LHCN-M2 (cell line): ENCODE data around the gene GIPC2. TPM values are rescaled to one million over a fixed set of nuclear protein-coding genes. Genes with fewer than 3 reads are reported as not detected.
A peak's percentile ranks its signal among the peaks of the same experiment; 100 is the strongest.

Experiments
- DNase-seq: peaks from one replicate; pipeline ENCODE4 v3.0.0-alpha.2; 2012; ENCODE audit warnings: low read depth
- total RNA-seq: library from RNA; depleted of rRNA; stranded (reverse); fragments of >200 nt; gene quantifications from 2 replicates; pipeline ENCODE4 v1.2.3, GENCODE V29; 2014; rRNA removed

The GIPC2 gene
- total RNA-seq, 1 experiment from 2014 or later, result 1.5 TPM

DNA sequence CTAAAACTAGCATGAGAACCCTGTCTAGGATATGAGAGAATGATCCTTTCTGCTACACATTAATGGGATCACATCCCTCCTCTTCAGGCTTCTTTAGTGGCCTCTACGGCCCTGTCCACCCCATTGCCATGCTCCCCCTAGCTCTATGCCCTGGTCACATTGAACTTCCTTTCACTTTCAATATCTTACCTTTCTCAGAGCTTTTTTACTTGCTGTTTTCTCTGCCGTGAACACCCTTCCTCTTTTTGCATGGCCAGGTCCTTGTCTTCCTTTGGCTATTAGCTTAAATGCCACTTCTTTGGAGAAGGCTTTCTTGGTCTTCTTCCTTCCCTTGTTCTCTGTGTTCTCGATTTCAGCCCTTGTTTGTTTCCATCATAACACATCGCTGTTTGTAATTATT is 97.4 kb downstream of the GIPC2 start:
- DNase-seq, result no peak

DNA sequence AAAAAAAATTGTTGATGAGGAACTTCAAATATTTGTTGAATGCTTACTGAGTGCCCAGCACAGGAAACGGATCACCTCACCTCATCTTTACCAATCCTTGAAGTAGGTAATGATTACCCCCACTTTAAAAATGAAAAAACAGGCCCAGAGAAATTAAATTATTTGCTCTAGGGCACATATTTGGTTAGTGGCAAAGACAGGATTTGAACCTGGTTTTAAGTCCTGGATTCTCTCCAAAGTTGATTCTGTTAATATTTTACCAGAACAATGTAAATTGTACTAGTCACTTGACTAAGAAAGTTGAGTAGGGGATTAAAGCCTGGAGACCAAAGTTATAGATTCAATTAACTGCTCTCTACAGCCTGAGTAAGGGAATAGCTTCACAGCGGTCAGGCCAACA is 97.9 kb downstream of the GIPC2 start:
- no peak for DNase-seq

DNA sequence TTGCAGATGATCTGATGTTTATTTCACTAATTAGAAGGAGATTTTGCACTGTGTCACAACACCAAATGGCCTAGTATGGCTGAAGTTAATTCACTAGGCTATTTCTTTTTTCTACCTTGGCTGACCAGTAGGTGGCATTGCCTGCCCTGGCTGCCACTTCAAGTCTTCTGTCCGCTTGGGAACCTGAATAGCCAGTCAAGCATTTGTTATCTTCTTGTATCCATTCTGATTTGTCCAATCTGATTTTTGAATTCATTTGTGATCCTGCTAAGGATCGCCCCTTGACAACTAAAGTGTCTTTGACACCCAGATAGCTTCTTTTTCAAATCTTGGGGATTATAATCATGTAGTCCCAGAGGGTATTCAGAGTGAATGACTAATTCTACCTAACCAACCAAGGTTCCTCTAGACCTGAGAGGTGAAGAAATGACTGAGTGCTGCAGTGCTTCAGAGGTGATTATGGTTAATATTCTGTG is 99.4 kb downstream of the GIPC2 start:
- DNase-seq, result peak; percentile 83

DNA sequence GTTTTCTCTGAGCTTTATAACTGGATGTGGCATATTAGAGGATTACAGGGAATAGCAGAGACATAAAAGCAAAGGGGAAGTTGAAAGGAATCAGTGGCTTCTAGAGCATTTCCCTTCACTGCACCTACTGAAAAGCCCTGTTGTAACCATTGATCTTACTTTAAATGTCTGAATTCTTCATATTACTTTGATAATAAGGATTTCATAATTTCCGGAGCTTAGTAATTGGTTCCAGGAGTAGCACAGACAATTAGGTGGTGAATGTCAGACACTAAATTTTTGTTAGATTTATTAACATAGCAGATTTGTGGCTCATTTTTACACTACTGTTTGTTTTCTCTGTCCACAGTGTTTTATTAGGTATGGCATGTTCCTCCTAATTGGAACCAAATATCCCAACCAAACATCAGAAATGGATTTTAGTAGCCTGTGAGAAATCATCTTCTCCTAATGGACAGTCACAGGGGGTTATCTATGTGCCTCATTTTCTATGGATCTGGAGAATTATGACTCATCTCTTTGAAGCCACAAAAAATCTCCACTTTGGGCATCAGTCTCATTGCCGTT is 100.5 kb downstream of the GIPC2 start:
- peak; percentile 35 for DNase-seq

DNA sequence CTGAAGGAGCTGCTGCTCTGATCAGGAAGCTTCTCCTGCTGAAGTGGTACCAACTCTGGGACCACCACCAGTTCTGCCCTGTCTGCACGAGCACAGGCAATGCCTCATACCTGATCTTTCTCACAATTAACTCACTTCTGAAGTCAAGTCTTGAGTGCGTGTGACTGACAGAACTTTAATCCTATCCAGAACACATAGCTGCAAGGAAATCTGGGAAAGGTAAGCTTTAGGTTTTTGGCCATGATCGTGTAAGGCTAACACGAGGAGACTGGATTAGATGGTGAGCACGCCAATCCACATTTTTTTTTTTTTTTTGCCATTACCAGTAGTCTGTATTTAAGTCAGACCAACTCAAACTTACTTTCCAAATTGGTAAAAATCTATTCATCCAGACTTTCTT is 101.3 kb downstream of the GIPC2 start:
- no peak for DNase-seq

DNA sequence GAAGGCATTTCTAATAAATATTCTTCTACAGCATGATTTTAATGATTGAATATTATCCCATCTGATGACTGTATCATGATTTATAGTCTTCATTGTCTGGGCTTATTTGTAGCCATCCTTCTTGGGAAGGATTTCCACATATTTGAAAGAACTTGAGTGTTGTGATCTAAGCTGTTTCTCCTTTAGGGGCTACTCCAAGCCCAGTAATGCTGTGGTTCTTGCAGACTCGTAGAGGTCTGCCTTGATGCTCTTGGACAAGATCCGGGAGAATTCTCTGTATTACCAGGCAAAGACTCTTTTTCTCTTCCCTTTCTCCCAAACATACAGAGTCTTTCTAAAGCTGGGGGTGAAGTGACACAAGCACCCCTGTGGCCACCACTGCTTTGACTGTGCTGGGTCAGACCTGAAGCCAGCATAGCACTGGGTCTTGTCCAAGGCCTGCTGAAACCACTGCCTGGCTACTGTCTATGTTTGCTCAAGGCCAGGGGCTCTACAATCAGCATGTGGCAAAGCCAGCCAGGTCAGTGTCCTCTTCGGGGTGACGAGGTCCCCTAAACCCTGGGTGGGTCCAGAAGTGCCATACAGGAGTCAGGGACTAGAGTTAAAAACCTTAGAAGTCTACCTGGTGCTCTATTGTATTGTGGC is 107.4 kb downstream of the GIPC2 start:
- DNase-seq, result no peak

DNA sequence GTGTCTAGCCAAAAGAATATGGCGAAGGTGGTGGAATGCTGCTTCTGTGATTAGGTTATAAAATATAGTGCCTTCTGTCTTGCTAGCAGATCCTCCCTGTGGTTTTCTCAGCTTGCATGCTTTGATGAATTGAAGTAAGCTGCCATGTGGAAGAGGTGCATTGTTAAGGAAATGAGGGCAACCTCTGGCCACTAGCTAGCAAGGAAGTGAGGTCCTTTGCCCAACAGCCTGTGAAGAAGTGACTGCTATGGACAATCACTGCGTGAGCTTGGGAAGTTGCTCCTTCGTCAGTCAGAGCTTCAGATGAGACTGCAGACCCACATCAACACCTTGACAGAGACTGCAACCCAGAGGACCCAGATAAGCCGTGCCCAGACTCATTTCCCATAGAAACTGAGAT is 109.4 kb downstream of the GIPC2 start:
- no peak for DNase-seq

DNA sequence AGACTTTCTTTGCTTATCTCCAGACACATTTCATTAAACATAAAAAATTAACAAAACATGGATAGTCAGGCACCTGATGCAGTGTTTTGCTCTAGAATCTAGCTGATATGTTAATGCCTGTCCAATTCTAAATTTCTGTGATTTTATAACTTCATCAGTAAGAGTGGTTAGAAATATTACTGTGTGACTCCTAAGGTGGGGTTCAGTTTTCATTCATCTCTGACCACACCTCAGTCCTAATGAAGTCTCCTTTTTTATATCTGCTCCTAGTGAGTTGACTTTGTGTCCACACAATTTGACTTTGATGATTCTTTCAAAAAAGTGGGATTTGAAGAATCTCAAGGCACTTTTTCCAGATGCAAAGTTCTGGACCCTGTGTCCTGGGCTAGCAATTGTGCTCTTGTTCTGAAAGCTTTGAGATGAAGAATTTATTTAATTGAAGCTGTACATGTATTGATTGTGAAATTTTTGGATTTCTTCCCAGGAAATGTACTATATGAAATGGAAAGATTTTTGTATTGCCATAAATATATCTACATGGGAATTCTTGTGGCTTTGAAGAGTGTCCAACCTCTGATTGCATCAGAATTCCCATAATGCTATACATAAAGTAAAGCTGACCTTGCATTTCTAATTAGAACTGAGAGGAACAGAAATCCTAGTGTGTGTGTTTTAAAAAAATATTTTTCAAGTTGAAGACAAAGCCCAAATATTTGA is 111.2 kb downstream of the GIPC2 start:
- peak; percentile 35 for DNase-seq

DNA sequence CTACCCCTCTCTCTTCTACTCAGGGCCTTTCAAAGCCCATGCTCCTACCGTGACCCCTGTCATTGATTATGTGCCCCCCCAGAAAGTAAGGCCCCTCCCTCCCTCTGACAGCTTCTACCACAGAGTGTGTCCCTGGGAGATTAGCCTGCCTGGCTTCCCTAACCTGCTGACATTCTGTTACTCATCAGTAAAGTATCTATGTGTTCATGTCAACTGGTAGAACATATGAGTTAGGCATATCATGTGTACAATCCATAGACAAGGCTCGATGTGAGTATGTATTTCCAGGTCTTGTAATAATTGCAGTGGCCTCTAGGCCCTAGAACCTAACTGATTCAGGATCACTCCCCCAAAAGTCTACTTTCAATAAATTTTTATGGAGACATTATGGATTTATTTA is 120.0 kb downstream of the GIPC2 start:
- DNase-seq, result peak; percentile 42

DNA sequence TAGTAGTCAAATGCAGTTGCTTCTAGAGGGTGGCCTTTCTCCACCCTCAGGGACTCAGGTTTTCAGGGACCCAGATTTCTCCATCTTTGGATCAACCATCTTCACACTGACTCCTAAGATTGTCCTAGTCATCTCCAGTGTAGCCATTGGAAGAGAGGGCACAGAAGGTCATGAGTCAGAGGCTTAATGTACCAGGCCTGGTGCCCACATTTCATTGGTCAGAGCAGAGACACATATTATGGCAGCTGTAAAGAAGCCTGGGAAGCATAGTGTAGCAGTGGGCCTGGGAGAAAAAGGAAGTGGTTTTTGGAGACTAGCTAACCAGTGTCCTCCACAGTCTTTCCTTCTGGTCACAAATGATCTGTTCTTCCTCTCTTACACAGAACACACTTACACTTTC is 122.5 kb downstream of the GIPC2 start:
- peak; percentile 88 for DNase-seq

DNA sequence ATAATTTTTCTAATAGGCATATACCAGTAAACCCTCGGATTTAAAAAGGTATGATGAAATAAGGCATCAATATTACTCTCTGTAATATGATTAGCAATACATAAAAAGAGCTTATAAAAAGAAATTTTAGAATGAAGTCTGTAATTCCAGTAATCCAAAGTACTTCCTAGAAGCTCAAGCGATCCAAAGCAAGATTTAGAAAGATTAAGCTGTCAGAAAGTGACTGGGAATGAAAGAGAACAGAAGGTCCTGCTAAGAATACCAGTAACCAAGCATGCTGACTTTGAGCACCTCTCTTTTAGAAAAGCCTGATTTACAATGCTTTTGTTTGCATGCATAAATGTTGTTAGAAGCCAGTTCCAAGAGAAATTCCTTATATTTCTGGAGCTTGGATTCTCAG is 125.1 kb downstream of the GIPC2 start:
- no peak for DNase-seq

DNA sequence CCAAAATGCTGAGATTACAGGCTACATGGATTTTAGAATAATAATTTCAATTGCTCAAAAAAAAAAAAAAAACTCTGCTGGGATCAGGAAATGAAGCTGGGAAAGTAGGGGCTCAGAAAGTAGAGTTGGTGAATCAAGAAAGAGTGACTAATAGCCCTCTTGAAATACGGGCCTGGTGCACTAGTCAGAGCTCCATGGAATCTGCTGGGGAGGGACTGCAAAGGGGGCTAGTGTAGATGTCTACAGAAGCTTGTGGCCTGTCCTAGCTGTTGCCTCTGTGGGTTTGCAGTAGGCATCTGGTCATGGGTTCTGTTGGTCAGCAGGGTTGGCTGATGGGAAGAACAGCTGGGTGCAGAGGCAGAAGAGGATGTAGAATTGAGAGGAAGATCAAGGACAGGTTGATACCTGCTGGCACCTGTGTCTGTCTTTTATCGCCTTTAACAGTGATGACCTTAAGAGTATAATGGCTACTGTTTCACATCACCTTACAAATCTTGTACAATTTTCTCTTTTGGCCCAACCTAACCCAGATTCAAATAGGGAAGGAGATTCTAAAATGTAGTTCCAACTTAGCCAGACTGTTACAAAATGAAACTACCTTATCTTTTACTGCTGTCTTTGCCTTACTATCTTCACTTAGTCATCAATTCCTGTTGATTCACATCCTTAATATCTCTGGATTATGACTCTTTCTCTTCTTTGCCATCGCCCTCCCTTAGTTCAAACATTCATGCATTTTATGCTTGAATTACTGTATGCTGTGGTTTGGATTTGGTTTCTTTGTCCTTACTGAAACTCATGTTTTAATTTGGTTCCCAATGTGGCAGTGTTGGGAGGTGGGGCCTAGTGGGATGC is 126.2 kb downstream of the GIPC2 start:
- DNase-seq, result peak; percentile 76

DNA sequence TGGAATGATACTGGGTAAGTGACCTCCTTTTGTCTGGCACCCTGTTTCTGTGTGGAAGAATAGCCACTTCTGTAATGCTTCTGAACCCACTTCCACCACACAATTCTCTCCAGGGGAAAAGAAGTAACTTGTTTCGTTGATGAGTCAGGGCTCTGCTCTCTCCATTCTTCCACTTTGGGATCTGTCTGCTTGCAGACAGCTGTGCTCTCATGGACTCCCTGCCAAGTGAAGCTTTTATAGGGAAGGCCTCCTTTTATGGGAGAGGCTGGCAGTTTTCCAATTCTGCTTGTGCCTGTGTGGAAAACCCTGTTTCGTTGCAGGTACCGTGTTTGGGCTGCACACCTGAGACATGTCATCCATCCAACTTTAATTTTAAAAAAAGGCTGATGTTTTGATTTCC is 130.7 kb downstream of the GIPC2 start:
- DNase-seq, result peak; percentile 98

DNA sequence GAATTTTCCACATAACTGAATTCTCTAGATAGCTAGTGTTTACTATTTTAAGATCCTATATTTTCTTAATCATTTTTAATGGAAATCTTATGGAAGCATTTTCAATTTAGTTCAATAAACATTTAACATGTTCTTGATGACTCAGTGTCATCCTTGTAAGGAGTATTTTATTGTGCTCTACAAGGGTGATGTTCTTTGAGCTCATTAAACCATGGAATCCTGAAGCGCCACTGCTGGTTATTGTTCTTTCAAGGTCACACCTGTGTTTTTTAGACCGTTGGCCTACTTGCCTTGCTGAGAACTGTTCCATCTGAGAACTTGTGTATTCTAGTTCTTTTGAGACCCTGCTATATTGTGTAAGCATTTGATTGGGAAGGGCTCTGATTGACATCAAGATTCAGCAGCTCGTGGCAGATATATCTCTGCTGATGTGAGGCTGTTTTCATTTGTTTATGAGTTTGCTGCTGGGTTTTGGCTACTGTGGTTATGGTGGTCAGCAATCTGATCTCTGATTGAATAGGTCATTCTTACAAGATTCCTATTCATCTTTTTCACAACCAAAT is 132.0 kb downstream of the GIPC2 start:
- DNase-seq, result peak; percentile 35

DNA sequence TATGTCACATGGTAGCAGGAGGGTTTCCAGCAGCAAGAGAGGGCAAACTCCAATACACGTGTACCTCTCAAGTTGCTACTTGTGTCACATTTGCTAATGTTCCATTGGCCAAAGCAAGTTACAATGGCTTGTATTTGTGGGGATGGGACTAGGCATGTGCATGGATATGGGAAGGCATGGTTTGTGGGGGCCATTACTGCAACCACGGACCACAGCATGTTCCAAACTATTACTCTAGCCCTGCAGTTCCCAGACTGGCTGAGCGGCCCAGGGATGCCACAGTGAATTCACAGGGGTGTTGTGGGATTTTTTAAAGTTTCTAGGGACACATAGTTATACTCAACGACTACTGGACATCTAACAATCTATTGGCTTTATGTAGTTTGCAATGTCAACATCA is 133.1 kb downstream of the GIPC2 start:
- no peak for DNase-seq

DNA sequence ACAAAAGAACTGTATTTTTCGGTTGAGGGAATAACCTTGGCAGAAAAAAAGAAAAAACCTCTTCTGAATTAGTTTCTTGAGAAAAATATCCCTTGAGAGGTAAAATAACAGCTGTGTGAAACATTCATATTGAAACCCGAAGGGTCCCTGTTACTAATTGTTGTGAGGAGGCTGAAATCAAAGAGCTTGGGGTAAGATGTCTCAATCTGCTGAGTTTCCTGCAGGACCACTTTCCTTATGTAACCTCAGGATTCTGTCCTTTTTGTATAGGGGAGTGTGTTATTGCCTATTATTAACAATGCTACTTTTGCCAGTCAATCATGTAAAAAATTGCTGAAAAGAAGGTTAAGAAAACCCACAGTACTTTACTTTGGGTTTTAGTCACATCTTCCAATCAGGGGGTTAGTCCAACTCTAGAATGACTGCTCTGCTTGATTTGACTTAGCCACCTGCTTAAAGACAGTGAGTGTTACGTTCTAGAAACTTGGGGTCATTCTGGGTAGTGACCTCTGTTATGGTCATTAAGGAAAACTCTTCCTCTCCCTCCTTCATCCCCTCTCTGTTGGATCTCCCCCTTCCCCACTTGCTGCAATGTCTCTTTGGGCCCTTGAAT is 138.8 kb downstream of the GIPC2 start:
- no peak for DNase-seq

Other genes starting within 250 kb of the GIPC2 start
- gene NEXN, start 157.3 kb upstream of the GIPC2 start, total RNA-seq, result 17.1 and 29.7 TPM in 2 replicates
- gene FUBP1, start 66.9 kb upstream of the GIPC2 start, total RNA-seq, result 92.9 and 105 TPM in 2 replicates
- 229 and 269 TPM in 2 replicates for gene DNAJB4, start 41.0 kb upstream of the GIPC2 start, total RNA-seq